MCF 10A (cell line): ENCODE measurements around the gene SND1. TPM values are rescaled to one million over a fixed set of nuclear protein-coding genes. Genes with fewer than 3 reads are reported as not detected.

Experiments used
- BruUV-seq: library from RNA; stranded (reverse); fragments of 400-500 nt; replicated peaks from 2 replicates; lab custom pipeline; 2021; lab: Mats Ljungman, UMichigan
- CTCF ChIA-PET: fragments of 300-600 bp; sonication (Branson Sonifier 250); formaldehyde crosslinking; extraction: SDS; loops from one replicate; lab custom pipeline; 2021; ENCODE audit warnings: antibody characterized with exemption, inconsistent platforms; lab: Yijun Ruan, JAX
- POLR2A ChIA-PET: fragments of 300-600, 350-650 bp; sonication (Branson Sonifier 250); formaldehyde crosslinking; extraction: SDS; loops from one replicate; lab custom pipeline; 2020; ENCODE audit warnings: antibody characterized with exemption, inconsistent platforms; lab: Yijun Ruan, JAX
- DNase-seq: peaks from one replicate; pipeline ENCODE4 v3.0.0-alpha.2; 2018; ENCODE audit not compliant: unreplicated experiment
- H3K27ac Mint-ChIP-seq: one replicate; pipeline ENCODE4 v1.8.0; 2022; ENCODE audit warnings: mild to moderate bottlenecking, low read depth, mixed read lengths; ENCODE audit not compliant: unreplicated experiment
- H3K27me3 Mint-ChIP-seq: one replicate; pipeline ENCODE4 v1.8.0; 2022; ENCODE audit warnings: mixed read lengths; ENCODE audit not compliant: insufficient read depth, unreplicated experiment
- H3K36me3 Mint-ChIP-seq: one replicate; pipeline ENCODE4 v1.8.0; 2022; ENCODE audit warnings: mild to moderate bottlenecking, moderate library complexity, mixed read lengths; ENCODE audit not compliant: insufficient read depth, unreplicated experiment
- H3K4me1 Mint-ChIP-seq: one replicate; pipeline ENCODE4 v1.8.0; 2022; ENCODE audit warnings: mixed read lengths; ENCODE audit not compliant: insufficient read depth, unreplicated experiment
- H3K4me3 Mint-ChIP-seq: one replicate; pipeline ENCODE4 v1.8.0; 2022; ENCODE audit warnings: mild to moderate bottlenecking, moderate library complexity, mixed read lengths; ENCODE audit not compliant: unreplicated experiment
- H3K9me3 Mint-ChIP-seq: one replicate; pipeline ENCODE4 v1.8.0; 2022; ENCODE audit warnings: mixed read lengths; ENCODE audit not compliant: unreplicated experiment
- intact Hi-C: fragments of 100-400 bp; cut with micrococcal nuclease; formaldehyde crosslinking; loops from 2 replicates; pipeline ENCODE4 v1.14.1; 2022
- total RNA-seq: library from RNA; stranded (reverse); gene quantifications from 2 replicates; pipeline ENCODE4 v1.2.3, GENCODE V29; 2022
- TF ChIP-seq, protein P1 (sequence below): fragments of 200-600 bp; IDR thresholded peaks from one replicate; pipeline ENCODE4 v1.8.0; 2022; ENCODE audit warnings: antibody characterized with exemption, mild to moderate bottlenecking; ENCODE audit not compliant: unreplicated experiment

SND1 gene
- total RNA-seq, 1 experiment from 2014 or later: 297 TPM

DNA sequence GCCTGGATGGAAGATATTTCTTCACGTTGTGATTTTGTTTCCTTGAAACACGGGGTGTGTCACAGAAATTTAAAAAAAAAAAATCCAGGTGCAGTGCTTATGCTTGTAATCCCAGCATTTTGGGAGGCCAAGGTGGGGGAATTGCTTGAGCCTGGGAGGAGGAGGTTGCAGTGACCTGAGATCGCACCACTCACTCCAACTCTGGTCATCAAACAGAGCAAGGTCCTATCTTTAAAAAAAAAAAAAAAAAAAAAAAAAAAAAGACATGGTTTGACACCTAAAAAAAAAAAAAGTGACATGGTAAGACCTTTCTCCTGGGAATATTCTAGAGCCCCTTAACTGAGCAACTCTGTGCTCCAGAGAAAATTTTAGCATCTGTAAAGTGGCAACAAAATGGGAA, 388.2 kb downstream of the SND1 start:
- CTCF ChIA-PET: interaction anchor here (1.1 kb wide), 1 partner anchor 332 kb away, joined by 3 read pairs; no protein-coding TSS in a partner anchor
- no peak for DNase-seq

DNA sequence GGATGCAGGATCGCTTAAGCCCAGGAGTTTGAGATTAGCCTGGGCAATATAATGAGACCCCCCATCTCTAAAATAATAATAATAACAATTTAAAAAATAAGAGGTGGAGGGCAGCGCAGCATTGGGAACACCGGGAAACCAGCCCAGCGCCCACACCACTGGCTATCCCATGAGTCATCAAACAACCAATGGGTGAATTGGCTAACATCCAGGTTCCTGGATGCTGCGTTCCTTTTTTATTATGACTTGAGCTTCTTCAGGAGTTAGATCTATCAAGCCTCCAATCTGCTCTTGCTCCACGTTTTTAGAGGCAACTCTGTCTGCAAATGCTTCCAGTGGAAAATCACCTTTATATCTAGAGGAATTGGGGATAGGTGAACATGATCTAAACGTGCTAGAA, 389.2 kb downstream of the SND1 start:
- Mint-ChIP-seq H3K4me3 (no peak overlapping the region), H3K36me3 (peaks cover 50% of the 10 kb centered on the region), H3K27ac (no peak overlapping the region), H3K27me3 (no peaks in the 10 kb centered on the region), H3K4me1 (peaks cover 12% of the 10 kb centered on the region), H3K9me3 (no peaks in the 10 kb centered on the region)
- peak; percentile 89 for DNase-seq
- POLR2A ChIA-PET: interaction anchor here (1.0 kb wide), 1 partner anchor 168 kb away, joined by 3 read pairs; no protein-coding TSS in a partner anchor
- BruUV-seq: no TSS peak
- intact Hi-C loops: no loop called here
- CTCF ChIA-PET: interaction anchor here (0.6 to 1.4 kb wide), 4 partner anchors 166 to 850 kb away, joined by 3 read pairs; no protein-coding TSS in a partner anchor
- TF ChIP-seq, protein P1, sequence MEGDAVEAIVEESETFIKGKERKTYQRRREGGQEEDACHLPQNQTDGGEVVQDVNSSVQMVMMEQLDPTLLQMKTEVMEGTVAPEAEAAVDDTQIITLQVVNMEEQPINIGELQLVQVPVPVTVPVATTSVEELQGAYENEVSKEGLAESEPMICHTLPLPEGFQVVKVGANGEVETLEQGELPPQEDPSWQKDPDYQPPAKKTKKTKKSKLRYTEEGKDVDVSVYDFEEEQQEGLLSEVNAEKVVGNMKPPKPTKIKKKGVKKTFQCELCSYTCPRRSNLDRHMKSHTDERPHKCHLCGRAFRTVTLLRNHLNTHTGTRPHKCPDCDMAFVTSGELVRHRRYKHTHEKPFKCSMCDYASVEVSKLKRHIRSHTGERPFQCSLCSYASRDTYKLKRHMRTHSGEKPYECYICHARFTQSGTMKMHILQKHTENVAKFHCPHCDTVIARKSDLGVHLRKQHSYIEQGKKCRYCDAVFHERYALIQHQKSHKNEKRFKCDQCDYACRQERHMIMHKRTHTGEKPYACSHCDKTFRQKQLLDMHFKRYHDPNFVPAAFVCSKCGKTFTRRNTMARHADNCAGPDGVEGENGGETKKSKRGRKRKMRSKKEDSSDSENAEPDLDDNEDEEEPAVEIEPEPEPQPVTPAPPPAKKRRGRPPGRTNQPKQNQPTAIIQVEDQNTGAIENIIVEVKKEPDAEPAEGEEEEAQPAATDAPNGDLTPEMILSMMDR: no peak

More for the DNA sequence above, 388.2 kb downstream of the SND1 start:
- Mint-ChIP-seq H3K4me1 (peaks cover 12% of the 10 kb centered on the region), H3K9me3 (no peaks in the 10 kb centered on the region), H3K27me3 (no peaks in the 10 kb centered on the region), H3K4me3 (no peak overlapping the region), H3K36me3 (peaks cover 46% of the 10 kb centered on the region), H3K27ac (no peak overlapping the region)
- TF ChIP-seq, protein P1: no peak
- BruUV-seq: no TSS peak
- intact Hi-C loops: no loop called here
- POLR2A ChIA-PET: no interaction called here

DNA sequence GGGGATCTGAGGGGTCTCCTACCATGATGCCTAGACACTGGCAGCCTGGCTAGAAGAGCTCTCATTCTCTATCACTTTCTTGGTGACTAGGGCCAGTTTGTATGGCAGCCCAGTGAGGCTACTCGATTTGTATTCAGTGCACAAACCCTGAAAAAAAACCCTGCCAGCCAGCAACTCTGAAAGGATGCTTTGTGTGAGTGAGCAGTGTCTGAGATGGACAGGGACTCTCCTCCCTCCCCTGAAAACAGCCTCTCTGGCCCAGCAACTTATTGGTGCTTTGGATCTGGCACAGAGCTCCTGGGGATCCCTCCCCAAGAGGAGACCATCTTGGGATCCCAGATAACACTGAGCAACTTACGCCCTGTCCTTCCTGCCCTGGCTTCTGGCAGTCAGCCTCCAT, 390.0 kb downstream of the SND1 start:
- no peaks in the 10 kb centered on the region for H3K9me3 Mint-ChIP-seq
- TF ChIP-seq, protein P1: no peak
- intact Hi-C loops: no loop called here
- ChIA-PET CTCF (interaction anchor here (0.6 to 1.4 kb wide), 4 partner anchors 165 to 1253 kb away, joined by 3 read pairs; no protein-coding TSS in a partner anchor), POLR2A (no interaction called here)
- H3K27me3 Mint-ChIP-seq: no peaks in the 10 kb centered on the region
- DNase-seq: no peak
- no TSS peak for BruUV-seq
- no peak overlapping the region for H3K4me3 Mint-ChIP-seq
- H3K4me1 Mint-ChIP-seq: peaks cover 12% of the 10 kb centered on the region
- peaks cover 50% of the 10 kb centered on the region for H3K36me3 Mint-ChIP-seq
- no peak overlapping the region for H3K27ac Mint-ChIP-seq

DNA sequence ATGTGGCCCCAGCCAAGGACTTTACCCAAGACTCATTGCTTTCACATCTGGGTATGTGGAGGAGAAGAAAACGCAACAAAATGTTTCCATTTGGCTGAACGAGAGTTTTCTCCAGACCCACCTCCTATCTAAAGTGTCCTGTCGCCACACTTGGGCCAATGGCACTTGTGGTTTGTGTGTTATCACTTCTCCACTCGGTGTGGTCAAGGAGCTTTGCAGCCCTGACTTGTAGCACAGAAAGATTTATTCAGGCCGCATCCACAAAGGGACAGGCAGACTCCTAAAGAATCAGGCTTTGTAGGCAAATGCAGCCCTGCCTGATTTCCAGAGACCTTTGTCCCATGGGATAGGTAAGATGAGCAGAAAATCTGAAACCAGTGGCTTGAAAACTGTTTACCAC, 392.1 kb downstream of the SND1 start:
- H3K27ac Mint-ChIP-seq: no peak overlapping the region
- CTCF ChIA-PET: interaction anchor here (1.1 kb wide), 1 partner anchor 167 kb away, joined by 3 read pairs; no protein-coding TSS in a partner anchor

More for the DNA sequence above, 392.1 kb downstream of the SND1 start:
- POLR2A ChIA-PET: no interaction called here
- Mint-ChIP-seq H3K4me3 (no peak overlapping the region), H3K36me3 (peaks cover 44% of the 10 kb centered on the region), H3K4me1 (peaks cover 12% of the 10 kb centered on the region), H3K9me3 (no peaks in the 10 kb centered on the region), H3K27me3 (no peaks in the 10 kb centered on the region)
- TF ChIP-seq, protein P1: no peak
- no TSS peak for BruUV-seq
- no peak for DNase-seq
- intact Hi-C loops: no loop called here
